ENCODE results near the gene SERPINE2.

Gene SERPINE2

GRCh38 chr2:223947711-223948205 lies 91.3 kb downstream of the SERPINE2 start:
- no peak overlapping the region for H3K4me3 ChIP-seq (ENCODE audit: low read depth, low read length)
- no peak for TF ChIP-seq CTCF (IDR thresholded peaks at IDR 0.05; ENCODE audit: control insufficient read depth, extremely low read depth, insufficient read depth)
- DNase-seq (ENCODE audit: low read depth): no peak

GRCh38 chr2:223945755-223946154 lies 93.3 kb downstream of the SERPINE2 start:
- TF ChIP-seq CTCF (IDR thresholded peaks at IDR 0.05; ENCODE audit: control insufficient read depth, extremely low read depth, insufficient read depth): no peak
- peak overlapping the region; percentile 76 for H3K4me3 ChIP-seq (ENCODE audit: low read depth, low read length)
- no peak for DNase-seq (ENCODE audit: low read depth)

DNA sequence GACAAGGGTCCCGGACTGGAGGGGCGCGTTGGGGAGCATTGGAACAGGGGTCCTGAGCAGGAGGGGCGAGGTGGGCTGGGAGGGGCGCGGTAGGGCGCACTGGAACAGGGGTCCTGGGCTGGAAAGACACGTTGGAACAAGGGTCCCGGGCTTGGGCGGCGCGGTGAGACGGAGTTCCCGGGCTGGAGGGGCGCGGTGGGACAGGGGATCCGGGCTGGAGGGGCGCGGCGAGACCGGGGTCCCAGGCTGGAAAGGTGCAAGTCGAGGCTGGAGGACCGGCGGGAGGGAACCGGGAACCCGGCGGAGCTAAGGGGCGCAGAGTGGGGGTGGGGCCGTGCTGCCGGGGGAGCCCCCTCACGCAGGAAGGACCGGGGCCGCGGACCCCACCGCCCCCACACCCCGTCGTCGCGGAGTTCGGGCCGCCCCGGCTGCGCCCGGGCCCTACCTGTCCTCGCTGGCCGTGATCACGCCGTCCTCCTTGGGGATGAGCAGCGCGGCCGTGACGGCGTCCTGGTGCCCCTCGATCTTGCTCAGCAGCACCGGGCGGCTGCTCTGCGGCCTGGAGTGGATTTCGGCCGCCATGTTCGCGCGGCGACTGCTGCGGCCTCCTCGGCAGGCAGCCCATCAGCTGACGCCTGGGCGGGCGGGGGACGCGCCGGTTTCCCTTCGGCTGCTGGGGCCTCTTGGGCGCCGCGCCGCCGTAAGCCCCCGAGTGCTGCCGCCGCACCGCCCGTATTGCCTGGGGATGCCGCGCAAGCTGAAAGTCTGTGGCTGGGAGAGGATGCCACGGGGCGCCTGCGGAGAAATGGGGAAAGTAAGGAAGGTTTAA lies 94.2 kb downstream of the SERPINE2 start, which contains the start of gene WDFY1:
Gene WDFY1, minus strand, starts transcription at position 633 of the 829 bp plus-strand sequence. Its CDS starts 51 bp downstream, at position 582.
- TF ChIP-seq CTCF (IDR thresholded peaks at IDR 0.05; ENCODE audit: control insufficient read depth, extremely low read depth, insufficient read depth): no peak
- no peak for DNase-seq (ENCODE audit: low read depth)
- peak within 1 kb of the TSS; percentile 76 for H3K4me3 ChIP-seq (ENCODE audit: low read depth, low read length)

DNA sequence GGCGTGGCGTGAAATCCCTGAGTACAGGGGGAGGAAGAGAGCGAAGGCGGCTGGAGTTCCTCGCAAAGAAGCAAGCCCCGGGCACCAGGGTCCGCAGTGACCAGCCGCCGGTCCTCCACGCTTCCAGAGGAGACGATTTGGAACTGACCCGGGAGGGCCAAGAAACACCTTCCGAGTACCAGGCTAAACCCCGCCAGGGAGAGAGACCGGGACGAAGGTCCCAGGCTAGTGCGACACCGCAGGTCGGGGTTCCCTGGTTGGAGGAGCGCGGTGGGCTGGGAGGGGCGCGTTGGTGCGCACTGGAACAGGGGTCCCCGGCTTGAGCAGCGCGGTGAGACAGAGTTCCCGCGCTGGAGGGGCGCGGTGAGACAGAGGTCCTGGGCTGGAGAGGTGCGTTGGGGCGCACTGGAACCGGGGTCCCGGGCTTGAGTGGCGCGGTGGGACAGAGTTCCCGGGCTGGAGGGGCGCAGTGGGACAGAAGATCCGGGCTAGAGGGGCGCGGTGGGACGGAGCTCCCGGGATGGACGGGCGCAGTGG lies 94.9 kb downstream of the SERPINE2 start:
- no peak for TF ChIP-seq CTCF (IDR thresholded peaks at IDR 0.05; ENCODE audit: control insufficient read depth, extremely low read depth, insufficient read depth)
- no peak for DNase-seq (ENCODE audit: low read depth)
- H3K4me3 ChIP-seq (ENCODE audit: low read depth, low read length): peak overlapping the region; percentile 76

DNA sequence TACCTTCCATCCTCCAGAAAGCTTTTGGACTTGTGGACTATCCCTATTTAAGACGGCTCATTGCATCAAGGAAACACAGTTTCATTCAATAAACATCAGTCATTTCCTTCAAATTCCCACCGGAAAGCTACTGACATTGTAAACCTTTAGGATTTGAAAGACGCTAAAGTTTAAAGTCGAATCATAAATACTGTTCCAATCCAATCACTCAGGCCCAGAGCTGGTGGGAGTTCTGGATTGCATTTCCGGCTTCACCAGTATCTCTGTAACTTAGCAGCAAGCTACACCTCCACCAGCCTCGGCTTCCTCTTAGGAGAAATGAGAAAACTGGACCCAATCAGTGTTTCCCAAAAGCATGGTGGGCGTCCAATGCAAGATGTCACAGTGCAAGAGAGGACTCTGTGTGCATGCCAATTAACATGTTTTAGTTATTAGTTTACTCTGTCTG lies 95.5 kb downstream of the SERPINE2 start:
- peak overlapping the region; percentile 76 for H3K4me3 ChIP-seq (ENCODE audit: low read depth, low read length)
- DNase-seq (ENCODE audit: low read depth): no peak
- TF ChIP-seq CTCF (IDR thresholded peaks at IDR 0.05; ENCODE audit: control insufficient read depth, extremely low read depth, insufficient read depth): no peak

DNA sequence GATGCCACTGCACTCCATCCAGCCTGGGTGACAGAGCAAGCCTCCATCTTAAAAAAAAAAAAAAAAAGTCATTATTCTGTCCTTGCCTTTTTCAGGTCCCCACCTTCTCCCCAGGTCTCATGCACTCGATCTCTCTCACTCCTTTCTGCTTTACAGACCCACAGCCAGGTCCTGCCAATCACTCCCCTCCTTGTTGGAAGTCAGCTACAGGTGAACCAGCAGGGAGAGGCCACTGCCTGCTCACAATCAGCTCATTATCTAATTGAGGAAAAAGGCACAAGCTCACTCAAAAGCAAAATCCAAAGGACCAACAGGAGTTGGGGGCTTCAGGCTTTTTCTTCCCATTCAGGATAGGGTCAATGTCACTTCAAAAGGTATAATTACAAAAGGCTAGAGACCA lies 96.0 kb downstream of the SERPINE2 start:
- DNase-seq (ENCODE audit: low read depth): no peak
- TF ChIP-seq CTCF (IDR thresholded peaks at IDR 0.05; ENCODE audit: control insufficient read depth, extremely low read depth, insufficient read depth): no peak
- H3K4me3 ChIP-seq (ENCODE audit: low read depth, low read length): no peak overlapping the region
